BJ (cell line): Measurements from ENCODE around the gene PCNX2. TPM values are rescaled to one million over a fixed set of nuclear protein-coding genes. Genes with fewer than 3 reads are reported as not detected.

ENCODE experiments used
- CTCF ChIA-PET: fragments of 350-600 bp; formaldehyde crosslinking; extraction: SDS; loops from one replicate; lab custom pipeline; 2021; ENCODE audit warnings: antibody characterized with exemption, inconsistent platforms; lab: Yijun Ruan, JAX
- POLR2A ChIA-PET: fragments of 300-600 bp; sonication (Branson Sonifier 250); formaldehyde crosslinking; extraction: SDS; loops from one replicate; lab custom pipeline; 2021; ENCODE audit warnings: antibody characterized with exemption; lab: Charles Lee
- DNase-seq: peaks from one replicate; pipeline ENCODE4 v3.0.0-alpha.2; 2011; ENCODE audit warnings: low read depth
- H3K27me3 ChIP-seq: 2 replicates; pipeline ENCODE4 v1.6.0; 2011; ENCODE audit warnings: low read length; ENCODE audit not compliant: control insufficient read depth, insufficient read depth
- H3K36me3 ChIP-seq: 2 replicates; pipeline ENCODE4 v1.5.1; 2011; ENCODE audit warnings: low read length; ENCODE audit not compliant: control insufficient read depth, insufficient read depth
- H3K4me3 ChIP-seq: 2 replicates; pipeline ENCODE4 v1.5.1; 2011; ENCODE audit warnings: low read depth, mild to moderate bottlenecking, control low read depth, low read length
- CTCF ChIP-seq: IDR thresholded peaks from 2 replicates; pipeline ENCODE4 v1.5.1; 2011; ENCODE audit warnings: low read depth, mild to moderate bottlenecking, control low read depth, inconsistent platforms, low read length, moderate library complexity; ENCODE audit not compliant: insufficient read depth
- polyA plus RNA-seq: library from polyadenylated mRNA; depleted of rRNA; stranded (reverse); fragments of >200 nt; gene quantifications from 2 replicates; pipeline ENCODE4 v1.2.3, GENCODE V29; 2011

PCNX2 gene
- polyA plus RNA-seq, 1 experiment, result 10.1 TPM

GRCh38 chr1:233065685-233066084, 229.8 kb downstream of the PCNX2 start:
- Histone ChIP-seq H3K36me3 (no peaks in the 10 kb centered on the region), H3K4me3 (no peak overlapping the region), H3K27me3 (no peaks in the 10 kb centered on the region)
- POLR2A ChIA-PET, result interaction anchor here (1.1 kb wide), 1 partner anchor 9 kb away, joined by 3 read pairs; no protein-coding TSS in a partner anchor
- no peak for TF ChIP-seq CTCF
- CTCF ChIA-PET, result interaction anchor here (0.6 kb wide), 1 partner anchor 10 kb away, joined by 3 read pairs; no protein-coding TSS in a partner anchor
- DNase-seq, result no peak

GRCh38 chr1:233064988-233065387, 230.5 kb downstream of the PCNX2 start:
- Histone ChIP-seq H3K4me3 (no peak overlapping the region), H3K27me3 (no peaks in the 10 kb centered on the region), H3K36me3 (no peaks in the 10 kb centered on the region)
- POLR2A ChIA-PET, result no interaction called here
- no peak for DNase-seq
- CTCF ChIA-PET, result no interaction called here
- no peak for TF ChIP-seq CTCF

GRCh38 chr1:233063462-233063861, 232.1 kb downstream of the PCNX2 start:
- Histone ChIP-seq H3K4me3 (no peak overlapping the region), H3K36me3 (no peaks in the 10 kb centered on the region), H3K27me3 (no peaks in the 10 kb centered on the region)
- TF ChIP-seq CTCF, result no peak
- no peak for DNase-seq
- ChIA-PET CTCF (no interaction called here), POLR2A (no interaction called here)

- H3K4me3 ChIP-seq, result no peak overlapping the region
- no peaks in the 10 kb centered on the region for H3K27me3 ChIP-seq
- CTCF ChIA-PET, result no interaction called here
- TF ChIP-seq CTCF, result no peak
- POLR2A ChIA-PET, result interaction anchor here (0.6 kb wide), 1 partner anchor 1187 kb away, joined by 4 read pairs; no protein-coding TSS in a partner anchor
- no peaks in the 10 kb centered on the region for H3K36me3 ChIP-seq
- DNase-seq, result no peak
Observed at GRCh38 chr1:233061265-233061664, 234.3 kb downstream of the PCNX2 start.

GRCh38 chr1:233060461-233060994, 235.0 kb downstream of the PCNX2 start:
- ChIA-PET POLR2A (no interaction called here), CTCF (interaction anchor here (0.7 kb wide), 1 partner anchor 10 kb away, joined by 4 read pairs; no protein-coding TSS in a partner anchor)
- Histone ChIP-seq H3K27me3 (no peaks in the 10 kb centered on the region), H3K4me3 (no peak overlapping the region), H3K36me3 (no peaks in the 10 kb centered on the region)
- TF ChIP-seq CTCF, result no peak
- no peak for DNase-seq
